GM21423 (cell line): Measurements from ENCODE around the gene TTBK2.
"Not testable (repeated sequence)": the region's sequence is repeated elsewhere in the genome, so short reads cannot be mapped to it uniquely, and the experiment has no call there.

Experiments used
- ATAC-seq: cut with Tn5 transposase; IDR thresholded peaks from one replicate; pipeline ENCODE4 v1.9.1; 2021; ENCODE audit warnings: mild to moderate bottlenecking, moderate library complexity; ENCODE audit not compliant: unreplicated experiment

Gene TTBK2

DNA sequence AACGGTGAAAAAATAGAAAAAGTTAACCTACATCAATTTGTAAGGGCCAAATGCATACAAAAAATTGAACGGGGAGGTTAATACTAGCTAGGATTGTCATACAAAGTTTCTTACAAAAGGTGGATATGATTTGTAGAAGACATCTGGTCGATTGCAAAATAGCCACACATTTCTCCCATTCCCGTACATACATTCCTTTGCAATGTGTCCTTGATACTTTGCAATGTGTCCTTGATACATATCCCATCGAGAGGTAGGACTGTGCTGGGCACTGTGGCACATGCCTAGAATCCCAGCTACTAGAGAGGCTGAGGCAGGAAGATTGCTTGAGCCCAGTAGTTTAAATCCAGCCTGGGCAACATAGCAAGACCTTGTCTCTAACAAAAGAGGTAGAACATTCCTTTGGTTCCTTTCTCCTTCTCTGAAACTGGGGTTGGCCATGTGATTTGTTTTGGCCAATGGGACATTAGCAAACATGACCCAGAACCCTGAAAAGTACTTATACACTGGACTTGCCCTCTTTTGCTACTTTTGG, 9.5 kb downstream of the TTBK2 start:
- no peak for ATAC-seq

DNA sequence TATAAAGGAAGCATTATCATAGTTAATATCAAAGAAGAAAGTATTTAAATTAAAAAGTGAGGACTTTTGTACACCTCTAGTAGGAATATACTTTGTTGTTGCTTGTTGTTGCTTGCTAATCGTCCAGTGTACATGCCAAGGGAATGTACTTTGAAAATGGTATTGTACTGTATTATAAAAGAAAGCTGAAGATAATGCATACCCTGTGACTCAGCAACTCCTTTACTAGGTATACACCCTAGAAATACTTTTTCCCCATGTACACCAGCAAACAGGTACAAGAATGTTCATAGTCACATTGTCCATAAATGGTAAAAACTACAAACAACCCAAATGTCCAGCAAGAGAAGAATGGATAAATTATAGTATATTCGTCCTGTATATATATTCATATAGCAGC, 12.0 kb downstream of the TTBK2 start:
- ATAC-seq, result no peak

DNA sequence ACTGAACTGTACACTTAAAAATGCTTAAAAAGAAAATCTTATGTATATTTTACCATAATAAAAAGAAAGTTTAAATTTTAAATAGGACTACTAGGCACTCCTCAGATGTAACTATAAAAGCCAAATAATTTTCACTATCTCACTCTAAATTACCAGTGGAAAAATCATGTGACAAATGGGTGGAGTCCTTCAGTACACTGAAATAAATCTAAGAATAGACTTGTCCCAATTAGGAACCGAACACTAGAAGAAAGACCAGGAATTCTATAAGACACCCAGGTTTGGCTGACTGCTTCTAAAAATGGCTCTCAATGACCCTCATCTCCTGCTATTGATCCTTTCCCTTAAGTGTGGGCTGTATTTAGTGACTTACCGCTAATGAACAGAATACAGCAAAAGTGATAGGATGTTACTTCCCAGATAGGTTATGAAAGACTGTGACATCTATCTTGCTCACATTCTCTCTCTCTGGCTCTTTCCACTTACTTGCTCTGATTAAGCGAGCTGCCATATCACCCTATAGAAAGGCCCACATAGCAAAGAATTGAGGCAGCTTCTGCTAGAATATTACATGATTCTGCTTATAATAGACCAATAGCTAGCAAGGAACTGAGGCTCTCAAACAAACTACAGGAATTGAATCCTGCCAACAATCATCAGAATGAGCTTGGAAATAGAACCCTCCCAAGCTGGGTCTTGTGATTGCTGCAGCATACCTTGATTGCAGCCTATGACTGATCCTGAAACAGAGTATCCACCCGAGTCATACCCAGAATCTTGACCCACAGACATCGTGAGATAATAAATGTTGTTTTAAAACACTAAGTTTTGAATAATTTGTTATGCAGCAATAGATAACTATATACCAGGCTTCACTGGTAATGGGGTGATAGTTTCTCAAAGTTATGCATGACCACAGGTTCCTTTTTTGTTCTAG, 16.9 kb downstream of the TTBK2 start:
- no peak for ATAC-seq

DNA sequence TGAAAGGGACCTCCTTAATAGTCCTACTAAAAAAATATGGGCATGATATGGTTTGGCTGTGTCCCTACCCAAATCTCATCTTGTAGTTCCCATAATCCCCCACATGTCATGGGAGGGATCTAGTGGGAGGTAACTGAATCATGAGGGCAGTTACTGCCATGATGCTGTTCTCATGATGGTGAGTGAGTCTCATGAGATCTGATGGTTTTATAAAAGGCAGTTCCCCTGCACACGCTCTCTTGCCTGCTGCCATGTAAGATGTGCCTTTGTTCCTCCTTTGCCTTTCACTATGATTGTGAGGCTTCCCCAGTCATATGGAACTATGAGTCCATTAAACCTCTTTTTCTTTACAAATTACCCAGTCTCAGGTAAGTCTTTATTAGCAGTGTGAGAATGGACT, 26.7 kb downstream of the TTBK2 start:
- ATAC-seq, result not testable (repeated sequence)

DNA sequence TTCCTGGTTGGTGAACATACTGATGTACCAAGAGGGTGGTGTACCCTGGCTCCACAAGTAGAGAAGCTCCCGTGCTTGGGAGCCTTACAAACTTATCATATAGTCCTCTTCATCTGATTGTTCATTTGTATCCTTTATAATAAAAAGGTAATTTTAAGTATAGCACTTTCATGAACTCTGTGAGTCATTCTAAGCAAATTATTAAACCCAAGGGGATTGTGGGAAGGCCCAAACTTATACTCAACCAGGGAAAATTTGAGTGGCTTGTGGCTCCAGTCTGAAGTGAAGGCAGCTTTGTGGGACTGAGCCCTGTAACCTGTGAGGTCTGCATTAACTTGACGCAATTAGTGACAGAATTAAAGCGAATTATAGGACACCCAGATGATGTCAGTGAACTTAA, 29.0 kb downstream of the TTBK2 start:
- ATAC-seq, result no peak

DNA sequence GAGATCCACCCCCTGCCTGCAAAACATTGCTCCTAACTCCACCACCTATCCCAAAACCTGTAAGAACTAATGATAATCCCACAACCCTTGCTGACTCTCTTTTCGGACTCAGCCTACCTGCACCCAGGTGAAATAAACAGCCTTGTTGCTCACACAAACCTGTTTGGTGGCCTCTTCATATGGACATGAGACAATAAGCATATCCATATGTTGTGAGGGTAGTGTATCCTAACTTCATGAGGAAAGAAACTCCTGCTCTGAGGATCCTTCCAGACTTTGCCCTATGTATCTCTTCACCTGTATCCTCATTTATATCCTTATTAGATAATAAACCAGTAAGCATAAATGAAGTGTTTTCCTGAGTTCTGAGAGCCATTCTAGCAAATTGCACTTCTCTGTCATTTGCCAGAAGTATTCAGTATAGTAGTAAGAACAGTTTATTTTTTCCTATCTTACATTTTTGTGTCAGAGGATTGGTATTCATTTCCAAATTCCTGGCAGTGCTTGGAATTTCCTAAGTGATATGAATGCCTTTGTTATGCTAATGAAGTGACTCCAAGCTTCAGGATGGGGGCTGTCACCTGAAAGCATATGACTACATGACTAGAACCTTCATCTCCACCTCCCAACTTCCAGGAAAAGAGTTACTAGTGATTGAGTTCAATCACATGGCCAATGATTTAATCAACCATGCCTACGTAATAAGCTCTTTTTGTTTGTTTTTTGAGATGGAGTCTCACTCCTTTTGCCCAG, 30.2 kb downstream of the TTBK2 start:
- ATAC-seq, result no peak

DNA sequence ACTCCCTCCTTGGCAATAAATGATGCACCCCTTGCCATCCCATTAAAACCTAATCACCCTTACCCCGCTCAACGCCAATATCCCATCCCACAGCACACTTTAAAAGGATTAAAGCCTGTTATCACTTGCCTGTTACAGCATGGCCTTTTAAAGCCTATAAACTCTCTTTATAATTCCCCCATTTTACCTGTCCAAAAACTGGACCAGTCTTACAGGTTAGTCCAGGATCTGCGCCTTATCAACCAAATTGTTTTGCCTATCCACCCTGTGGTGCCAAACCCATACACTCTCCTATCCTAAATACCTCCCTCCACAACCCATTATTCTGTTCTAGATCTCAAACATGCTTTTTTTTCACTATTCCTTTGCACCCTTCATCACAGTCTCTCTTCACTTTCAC, 33.2 kb downstream of the TTBK2 start:
- ATAC-seq, result not testable (repeated sequence)

DNA sequence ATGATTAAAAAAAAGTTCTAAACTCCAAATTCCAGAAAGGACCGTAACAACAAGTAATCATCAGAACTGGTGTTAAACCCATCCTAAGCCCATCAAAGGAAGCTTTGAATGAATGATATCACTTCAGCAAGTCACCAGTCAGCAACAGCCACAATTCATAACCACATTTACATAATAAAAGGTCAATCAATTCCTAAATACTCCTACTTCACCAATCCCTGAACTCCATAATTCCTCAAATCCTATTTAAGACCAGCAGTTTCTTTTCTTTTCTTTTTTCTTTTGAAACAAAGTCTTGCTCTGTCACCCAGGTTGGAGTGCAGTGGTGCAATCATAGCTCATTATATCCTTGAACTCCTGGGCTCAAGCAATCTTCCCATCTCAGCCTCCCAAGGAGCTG, 40.5 kb downstream of the TTBK2 start:
- ATAC-seq, result no peak

DNA sequence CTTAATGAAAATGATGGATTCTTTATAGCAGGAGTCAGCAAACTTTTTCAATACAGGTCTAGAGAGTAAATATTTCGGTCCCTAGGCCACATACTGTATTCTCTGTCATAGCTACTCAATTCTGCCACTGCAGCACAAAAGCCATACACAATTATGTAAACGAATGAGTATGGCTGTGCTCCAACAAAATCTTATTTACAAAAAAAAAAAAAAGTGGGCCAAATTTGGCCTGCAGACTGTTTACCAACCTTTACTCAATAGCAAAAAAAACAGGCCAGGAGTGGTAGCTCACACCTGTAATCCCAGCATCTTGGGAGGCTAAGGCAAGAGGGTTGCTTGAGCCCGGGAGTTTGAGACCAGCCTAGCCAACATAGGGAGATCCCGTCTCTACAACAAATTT, 41.1 kb downstream of the TTBK2 start:
- no peak for ATAC-seq

DNA sequence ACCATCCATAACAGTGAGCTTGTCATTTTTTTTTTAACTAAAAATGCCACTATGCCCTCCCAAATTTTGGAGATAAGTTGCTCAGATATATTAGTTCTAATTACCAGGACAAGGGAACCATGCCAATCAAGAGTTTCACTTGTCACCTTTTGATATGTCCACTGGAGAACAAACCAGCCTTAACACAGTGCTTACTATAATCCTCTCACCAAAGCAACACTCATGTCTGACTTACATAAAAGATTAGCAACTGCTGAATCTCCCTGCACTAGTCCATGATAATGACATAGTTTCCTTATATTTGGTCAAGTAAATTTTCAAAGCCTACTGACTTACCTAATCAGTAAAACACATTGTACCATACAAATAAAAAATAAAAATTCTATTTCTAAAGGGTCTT, 44.4 kb downstream of the TTBK2 start:
- ATAC-seq, result no peak

DNA sequence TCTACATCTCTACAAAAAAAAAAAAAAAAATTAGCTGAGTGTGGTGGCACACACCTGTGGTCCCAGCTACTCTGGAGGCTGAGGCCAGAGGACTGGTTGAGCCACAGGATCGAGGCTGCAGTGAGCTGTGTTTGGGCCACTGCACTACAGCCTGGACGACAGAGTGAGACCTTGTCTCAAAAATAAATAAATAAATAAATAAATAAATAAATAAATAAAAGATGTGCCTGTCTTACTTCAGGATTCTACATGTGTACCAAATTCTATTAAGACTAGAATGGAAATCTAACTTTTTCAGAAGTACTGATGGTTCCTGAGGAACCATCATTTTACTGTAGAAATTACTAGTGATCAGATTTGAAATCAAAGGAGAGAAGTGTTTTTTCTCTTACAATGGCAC, 51.9 kb downstream of the TTBK2 start:
- no peak for ATAC-seq

DNA sequence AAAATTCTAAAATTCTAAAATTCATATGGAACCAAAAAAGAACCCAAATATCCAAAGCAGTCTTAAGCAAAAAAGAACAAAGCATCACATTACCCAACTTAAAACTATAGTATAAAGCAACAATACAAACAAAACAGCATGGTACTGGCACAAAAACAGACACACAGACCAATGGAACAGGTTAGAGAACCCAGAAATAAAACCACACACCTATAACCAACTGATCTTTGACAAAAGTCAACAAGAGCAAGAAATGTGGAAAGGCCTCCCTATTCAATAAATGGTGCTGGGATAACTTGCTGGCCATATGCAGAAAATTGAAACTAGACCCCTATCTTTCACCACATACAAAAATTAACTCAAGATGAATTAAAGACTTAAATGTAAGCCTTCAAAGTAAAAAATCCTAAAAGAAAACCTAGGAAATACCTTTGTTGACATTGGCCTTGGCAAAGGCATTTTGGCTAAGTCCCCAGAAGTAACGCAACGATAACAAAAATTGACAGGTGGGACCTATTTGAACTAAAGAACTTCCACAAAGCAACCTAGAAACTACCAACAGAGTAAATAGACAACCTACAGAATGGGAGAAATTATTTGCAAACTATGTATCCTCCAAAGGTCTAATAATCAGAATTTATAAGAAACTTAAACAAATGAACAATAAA, 56.9 kb downstream of the TTBK2 start:
- no peak for ATAC-seq

DNA sequence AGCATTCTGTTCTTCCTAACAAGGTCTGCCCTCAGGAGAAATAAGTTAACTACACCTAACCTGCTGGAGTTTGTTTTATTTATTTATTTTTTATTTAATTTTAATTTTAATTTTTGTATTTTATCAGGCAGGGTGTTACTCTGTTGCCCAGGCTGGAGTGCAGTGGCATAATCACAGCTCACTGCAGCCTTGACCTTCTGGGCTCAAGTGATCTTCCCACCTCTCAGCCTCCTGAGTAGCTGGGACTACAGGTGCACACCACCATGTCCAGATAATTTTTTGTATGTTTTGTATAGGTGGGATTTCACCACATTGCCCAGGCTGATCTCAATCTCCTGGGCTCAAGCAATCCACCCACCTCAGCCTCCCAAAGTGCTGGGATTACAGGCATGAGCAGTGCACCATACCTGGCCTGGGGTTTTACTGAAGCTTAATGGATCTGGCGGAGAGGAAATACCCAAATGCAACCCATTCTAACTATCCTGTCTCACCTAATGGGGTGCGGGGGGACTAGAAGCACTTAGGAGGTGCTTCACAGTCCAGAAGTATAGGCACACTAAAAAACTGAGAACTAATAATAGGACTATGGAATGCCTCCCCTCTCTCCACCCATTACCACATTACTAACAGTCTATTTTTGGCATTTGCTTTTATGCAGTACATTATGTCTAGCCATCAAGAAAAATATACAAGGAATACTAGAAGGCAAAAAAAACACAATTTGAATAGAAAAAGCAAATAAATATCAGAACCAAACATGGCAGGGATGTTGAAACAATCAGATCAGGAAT, 61.4 kb downstream of the TTBK2 start:
- ATAC-seq, result no peak

DNA sequence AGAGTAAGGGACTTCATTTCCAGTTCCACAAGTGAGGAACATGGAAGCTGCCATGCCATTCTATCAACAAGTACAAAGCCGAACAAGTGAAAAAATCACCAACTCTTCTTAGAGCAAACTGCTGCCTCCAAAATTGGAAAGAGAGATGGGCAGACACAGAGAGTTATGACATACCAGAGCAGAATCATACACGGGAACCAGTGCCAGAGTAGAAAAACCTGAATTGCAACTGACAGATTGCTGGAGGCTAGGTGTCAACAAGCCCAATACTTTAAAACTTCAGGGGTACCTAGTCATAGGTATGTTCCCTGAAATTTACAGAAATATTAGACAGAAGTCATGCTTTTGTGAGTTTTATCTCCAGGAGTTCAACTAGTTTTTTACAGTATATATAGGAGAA, 62.0 kb downstream of the TTBK2 start:
- ATAC-seq, result no peak

DNA sequence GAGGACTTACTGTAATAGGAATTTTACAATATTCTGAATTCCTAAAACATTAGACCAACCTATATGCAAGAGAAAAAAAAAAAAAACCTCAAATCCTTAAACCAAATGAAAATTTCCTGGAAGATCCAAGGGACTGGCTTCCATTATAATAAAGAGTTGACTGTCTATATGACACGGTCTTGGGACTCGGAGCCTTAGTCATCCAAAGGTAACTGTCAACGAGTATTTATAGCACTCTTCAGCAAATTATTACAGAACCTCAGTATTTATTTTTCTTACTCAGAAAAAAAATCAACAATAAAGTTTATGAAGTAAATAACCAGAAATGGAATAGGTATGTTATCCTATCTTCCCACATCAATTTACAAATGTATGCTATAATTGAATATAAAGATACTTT, 66.0 kb downstream of the TTBK2 start:
- no peak for ATAC-seq

DNA sequence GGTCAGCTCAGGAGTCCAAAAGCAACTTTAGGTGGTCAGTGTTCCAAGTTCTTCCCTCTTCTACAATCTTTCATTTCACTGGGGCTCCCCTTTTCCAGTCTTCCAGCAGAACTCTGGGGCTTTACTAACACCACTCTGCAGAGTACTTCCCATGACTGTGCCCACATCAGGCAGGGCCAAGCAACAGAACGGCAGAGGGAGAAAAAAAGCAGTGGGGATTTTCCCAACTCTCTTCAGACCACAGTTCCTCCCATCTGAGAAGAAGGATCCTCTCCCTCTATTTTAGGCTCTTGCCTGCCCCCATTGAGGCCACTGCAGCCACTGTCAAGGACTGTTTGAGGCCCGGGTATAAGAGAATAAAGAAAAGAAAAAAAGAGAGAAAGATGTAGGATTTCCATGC, 70.7 kb downstream of the TTBK2 start:
- ATAC-seq, result no peak

DNA sequence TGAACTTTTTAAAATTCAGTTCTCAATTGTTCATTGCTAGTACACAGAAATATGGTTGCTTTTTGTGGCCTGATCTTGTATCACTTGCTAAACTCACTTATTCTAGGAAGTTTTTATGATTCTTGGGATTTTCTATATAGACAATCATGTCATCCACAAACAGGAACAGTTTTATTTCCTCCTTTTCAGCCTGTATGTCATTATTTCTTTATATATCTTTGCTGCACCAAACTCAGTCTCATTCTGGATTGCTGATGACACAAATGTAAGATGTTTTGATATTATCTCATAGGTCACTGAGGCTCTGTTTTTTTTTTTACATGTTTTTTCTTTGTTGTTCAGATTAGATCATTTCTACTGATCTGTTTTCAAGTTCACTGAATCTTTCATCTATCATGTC, 71.7 kb downstream of the TTBK2 start:
- ATAC-seq, result no peak

DNA sequence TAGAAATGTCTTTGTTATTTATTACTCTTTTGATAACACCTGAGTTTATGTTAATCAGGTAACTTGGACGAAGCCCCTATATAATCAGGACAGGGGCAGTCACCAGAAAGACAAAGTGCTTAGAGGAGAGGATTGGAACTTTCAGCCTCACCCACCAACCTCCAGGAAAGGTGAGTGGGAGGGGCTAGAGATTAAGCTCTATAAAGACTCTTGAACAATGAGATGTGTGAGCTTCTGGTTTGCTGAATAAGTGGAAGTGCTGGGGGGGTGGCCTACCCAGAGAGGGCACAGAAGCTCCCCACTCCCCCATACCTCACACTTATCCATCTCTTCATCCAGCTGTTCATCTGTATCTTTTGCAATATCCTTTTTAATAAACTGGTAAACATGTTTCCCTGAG, 73.9 kb downstream of the TTBK2 start:
- ATAC-seq, result no peak

DNA sequence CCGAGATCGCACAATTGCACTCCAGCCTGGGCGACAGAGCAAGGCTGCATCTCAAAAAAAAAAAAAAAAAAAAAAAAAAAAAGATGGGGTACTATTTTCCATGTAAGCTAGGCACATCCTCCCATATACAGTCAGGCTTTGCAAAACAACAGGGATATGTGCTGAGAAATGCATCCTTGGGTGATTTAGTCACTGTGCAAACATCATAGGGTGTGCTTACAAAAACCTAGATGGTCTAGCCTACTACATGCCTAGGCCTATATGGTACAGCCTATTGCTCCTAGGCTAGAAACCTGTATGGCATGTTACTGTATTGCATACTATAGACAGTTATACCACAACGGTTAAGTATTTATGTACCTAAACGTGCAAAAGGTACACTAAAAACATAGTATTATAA, 75.0 kb downstream of the TTBK2 start:
- no peak for ATAC-seq

DNA sequence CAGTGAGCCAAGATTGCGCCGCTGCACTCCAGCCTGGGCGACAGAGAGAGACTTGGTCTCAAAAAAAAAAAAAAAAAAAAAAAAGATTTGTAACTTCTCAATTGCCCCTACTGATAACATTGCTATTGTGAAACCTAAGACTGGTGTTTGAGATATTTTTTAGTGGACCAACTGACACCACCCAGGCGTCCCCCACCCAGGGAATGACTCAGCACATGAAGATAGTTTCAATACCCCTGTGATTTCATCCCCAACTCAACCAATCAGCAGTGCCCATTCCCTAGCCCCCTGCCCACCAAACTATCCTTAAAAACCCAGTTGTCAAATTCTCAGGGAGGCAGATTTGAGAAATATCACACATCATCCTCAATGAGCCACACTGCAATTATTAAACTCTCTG, 76.9 kb downstream of the TTBK2 start:
- no peak for ATAC-seq

DNA sequence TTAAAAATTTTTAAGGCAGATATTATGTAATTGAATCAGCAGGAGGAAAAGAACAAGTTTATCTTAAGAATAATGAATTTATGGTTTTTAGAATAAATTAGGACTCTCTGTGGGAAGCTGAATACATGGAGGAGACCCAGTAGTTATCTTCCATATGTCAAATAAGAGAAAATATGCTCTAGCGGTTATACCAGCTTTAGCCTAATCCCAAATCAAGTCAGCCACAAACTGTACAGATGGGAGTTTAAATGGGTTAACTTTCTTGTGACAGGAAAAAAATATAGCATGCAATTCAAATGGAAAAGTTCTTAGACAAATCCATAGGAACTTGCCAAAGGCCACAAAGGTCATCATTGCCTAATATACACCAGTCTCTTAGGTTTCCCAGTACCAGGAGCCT, 84.3 kb downstream of the TTBK2 start:
- ATAC-seq, result no peak
